ENCODE measurements around the gene FAM114A1. TPM values are rescaled to one million over a fixed set of nuclear protein-coding genes. Genes with fewer than 3 reads are reported as not detected.
A peak's percentile ranks its signal among the peaks of the same experiment; 100 is the strongest.

The FAM114A1 gene
- polyA plus RNA-seq, 1 donor from 2014 or later = not detected

DNA sequence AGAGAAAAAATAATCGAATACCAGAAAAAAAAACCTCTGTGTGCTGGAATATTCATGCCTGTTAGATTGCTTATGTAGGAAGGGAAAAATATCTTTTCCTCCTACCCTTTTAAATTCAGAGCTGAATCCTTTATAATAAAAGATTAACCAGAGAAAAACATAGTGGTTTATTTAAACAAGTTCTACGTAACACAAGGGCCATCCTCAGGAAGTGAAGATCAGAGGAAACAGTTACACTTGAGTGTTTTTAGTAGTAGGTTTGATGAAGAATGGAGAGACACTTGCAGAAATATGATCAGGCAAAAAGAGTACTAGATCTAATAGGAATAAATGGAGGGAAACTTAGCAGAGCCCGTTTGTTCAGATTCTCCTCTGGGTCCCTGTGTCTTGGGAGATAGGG is 98.3 kb downstream of the FAM114A1 start:
- H3K9ac ChIP-seq (ENCODE audit: low read length) = no peak overlapping the region
- no peaks in the 10 kb centered on the region for H3K36me3 ChIP-seq (ENCODE audit: insufficient read depth, low read length)
- no peaks in the 10 kb centered on the region for H3K79me2 ChIP-seq (replicated peaks; ENCODE audit: insufficient read depth, low read length)
- no peaks in the 10 kb centered on the region for H3F3A ChIP-seq (ENCODE audit: insufficient read depth, low read length, poor library complexity, severe bottlenecking)
- no peaks in the 10 kb centered on the region for H3K9me2 ChIP-seq (ENCODE audit: insufficient read depth, low read length)
- TF ChIP-seq MXI1 (conservative IDR thresholded peaks at IDR 0.05; ENCODE audit: poor library complexity, severe bottlenecking) (no peak), RAD21 (conservative IDR thresholded peaks at IDR 0.05) (no peak), SMC3 (conservative IDR thresholded peaks at IDR 0.05; ENCODE audit: poor library complexity) (no peak), EZH2 (IDR thresholded peaks at IDR 0.05; ENCODE audit: borderline replicate concordance, insufficient read depth, low read length, poor library complexity, severe bottlenecking) (no peak), TAF1 (IDR thresholded peaks at IDR 0.05; ENCODE audit: low read depth) (no peak), POLR2AphosphoS5 (IDR thresholded peaks at IDR 0.05) (no peak)
- TF ChIP-seq, protein P1, sequence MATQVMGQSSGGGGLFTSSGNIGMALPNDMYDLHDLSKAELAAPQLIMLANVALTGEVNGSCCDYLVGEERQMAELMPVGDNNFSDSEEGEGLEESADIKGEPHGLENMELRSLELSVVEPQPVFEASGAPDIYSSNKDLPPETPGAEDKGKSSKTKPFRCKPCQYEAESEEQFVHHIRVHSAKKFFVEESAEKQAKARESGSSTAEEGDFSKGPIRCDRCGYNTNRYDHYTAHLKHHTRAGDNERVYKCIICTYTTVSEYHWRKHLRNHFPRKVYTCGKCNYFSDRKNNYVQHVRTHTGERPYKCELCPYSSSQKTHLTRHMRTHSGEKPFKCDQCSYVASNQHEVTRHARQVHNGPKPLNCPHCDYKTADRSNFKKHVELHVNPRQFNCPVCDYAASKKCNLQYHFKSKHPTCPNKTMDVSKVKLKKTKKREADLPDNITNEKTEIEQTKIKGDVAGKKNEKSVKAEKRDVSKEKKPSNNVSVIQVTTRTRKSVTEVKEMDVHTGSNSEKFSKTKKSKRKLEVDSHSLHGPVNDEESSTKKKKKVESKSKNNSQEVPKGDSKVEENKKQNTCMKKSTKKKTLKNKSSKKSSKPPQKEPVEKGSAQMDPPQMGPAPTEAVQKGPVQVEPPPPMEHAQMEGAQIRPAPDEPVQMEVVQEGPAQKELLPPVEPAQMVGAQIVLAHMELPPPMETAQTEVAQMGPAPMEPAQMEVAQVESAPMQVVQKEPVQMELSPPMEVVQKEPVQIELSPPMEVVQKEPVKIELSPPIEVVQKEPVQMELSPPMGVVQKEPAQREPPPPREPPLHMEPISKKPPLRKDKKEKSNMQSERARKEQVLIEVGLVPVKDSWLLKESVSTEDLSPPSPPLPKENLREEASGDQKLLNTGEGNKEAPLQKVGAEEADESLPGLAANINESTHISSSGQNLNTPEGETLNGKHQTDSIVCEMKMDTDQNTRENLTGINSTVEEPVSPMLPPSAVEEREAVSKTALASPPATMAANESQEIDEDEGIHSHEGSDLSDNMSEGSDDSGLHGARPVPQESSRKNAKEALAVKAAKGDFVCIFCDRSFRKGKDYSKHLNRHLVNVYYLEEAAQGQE (IDR thresholded peaks at IDR 0.05; ENCODE audit: borderline replicate concordance) = no peak
- no peaks in the 10 kb centered on the region for H3K9me3 ChIP-seq (ENCODE audit: low read length)
- no peak overlapping the region for H3K4me3 ChIP-seq (ENCODE audit: low read length)
- H3K27me3 ChIP-seq (ENCODE audit: insufficient read depth, low read depth, low read length) = no peaks in the 10 kb centered on the region
- H3K27ac ChIP-seq (ENCODE audit: low read length) = no peak overlapping the region
- H4K20me1 ChIP-seq (ENCODE audit: insufficient read depth) = no peaks in the 10 kb centered on the region
- no peak overlapping the region for H2AFZ ChIP-seq (ENCODE audit: low read depth, low read length)
- no peak overlapping the region for H3K4me2 ChIP-seq (ENCODE audit: low read length)

DNA sequence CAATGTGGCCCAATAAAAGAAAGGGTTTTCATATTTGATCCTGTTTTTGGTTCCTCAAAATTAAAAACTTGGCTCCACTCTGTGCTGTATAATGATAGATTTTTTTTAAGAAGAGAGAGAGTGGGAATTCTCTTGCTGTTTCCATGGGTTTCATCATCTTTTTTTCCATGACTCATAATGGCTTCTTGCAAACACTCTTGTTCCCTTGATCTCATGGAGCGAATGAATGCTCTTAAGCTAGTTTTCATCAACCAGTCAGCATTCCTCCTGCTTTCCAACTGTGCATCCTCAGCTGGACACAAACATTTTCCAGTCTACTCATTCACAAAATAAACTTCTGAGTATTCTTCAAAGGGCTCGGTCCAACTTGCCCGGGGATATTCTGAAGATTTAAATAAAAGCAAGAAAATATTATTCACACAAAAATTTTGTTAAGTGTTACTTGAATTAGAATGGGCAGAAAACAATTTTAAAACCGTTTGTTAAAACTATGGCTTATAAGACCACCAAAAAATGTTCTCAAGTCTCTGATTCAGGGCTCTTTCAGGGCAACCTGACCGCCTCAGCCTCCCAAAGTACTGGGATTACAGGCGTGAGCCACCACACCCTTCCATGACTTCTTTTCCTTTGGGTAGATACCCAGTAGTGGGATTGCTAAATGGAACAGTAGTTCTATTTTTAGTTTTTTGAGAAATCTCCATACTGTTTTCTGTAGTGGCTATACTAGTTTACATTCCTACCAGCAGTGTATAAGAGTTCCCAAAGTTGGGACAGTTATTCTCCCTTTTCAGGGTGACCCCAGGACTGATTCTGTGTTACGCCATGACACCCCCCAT is 99.9 kb downstream of the FAM114A1 start:
- H3K27me3 ChIP-seq (ENCODE audit: insufficient read depth, low read depth, low read length) = no peaks in the 10 kb centered on the region
- H3K9me3 ChIP-seq (ENCODE audit: low read length) = no peaks in the 10 kb centered on the region
- no peak overlapping the region for H3K9ac ChIP-seq (ENCODE audit: low read length)
- TF ChIP-seq, protein P1 (IDR thresholded peaks at IDR 0.05; ENCODE audit: borderline replicate concordance) = peak; percentile 23
- no peak for TF ChIP-seq SMC3 (conservative IDR thresholded peaks at IDR 0.05; ENCODE audit: poor library complexity)
- no peak overlapping the region for H3K27ac ChIP-seq (ENCODE audit: low read length)
- no peaks in the 10 kb centered on the region for H3K9me2 ChIP-seq (ENCODE audit: insufficient read depth, low read length)
- no peaks in the 10 kb centered on the region for H4K20me1 ChIP-seq (ENCODE audit: insufficient read depth)
- no peak overlapping the region for H3K4me2 ChIP-seq (ENCODE audit: low read length)
- no peaks in the 10 kb centered on the region for H3K36me3 ChIP-seq (ENCODE audit: insufficient read depth, low read length)
- no peaks in the 10 kb centered on the region for H3K79me2 ChIP-seq (replicated peaks; ENCODE audit: insufficient read depth, low read length)
- no peak overlapping the region for H3K4me3 ChIP-seq (ENCODE audit: low read length)
- H2AFZ ChIP-seq (ENCODE audit: low read depth, low read length) = no peak overlapping the region
- H3F3A ChIP-seq (ENCODE audit: insufficient read depth, low read length, poor library complexity, severe bottlenecking) = no peaks in the 10 kb centered on the region
